Activated CD8-positive, alpha-beta T cell treated with anti-CD3 and anti-CD28 coated beads, Interleukin-2, amount 10 ng/mL, durations not matched to agents 7 days and 5 days (primary cell): ENCODE data around the gene JMJD1C. TPM values are rescaled to one million over a fixed set of nuclear protein-coding genes. Genes with fewer than 3 reads are reported as not detected.

ENCODE experiments used
- ATAC-seq: fragments of 150-1000 bp; cut with Tn5 transposase; one replicate; pipeline ENCODE4 v1.10.0; 2021; ENCODE audit warnings: moderate library complexity
- CTCF ChIA-PET: fragments of 350-600 bp; sonication (Branson Sonifier 250); formaldehyde crosslinking; loops from one replicate; lab custom pipeline; 2021; ENCODE audit warnings: antibody characterized with exemption; lab: Charles Lee
- POLR2A ChIA-PET: fragments of 350-600 bp; sonication (Branson Sonifier 250); formaldehyde crosslinking; loops from one replicate; lab custom pipeline; 2021; ENCODE audit warnings: antibody characterized with exemption; lab: Charles Lee
- DNase-seq: peaks from one replicate; pipeline ENCODE4 v3.0.0-alpha.2; 2020
- H3K27ac Mint-ChIP-seq: one replicate; pipeline ENCODE4 v1.8.0; 2021; ENCODE audit warnings: mild to moderate bottlenecking, mixed read lengths
- H3K27me3 Mint-ChIP-seq: one replicate; pipeline ENCODE4 v1.8.0; 2021; ENCODE audit warnings: low read depth, mixed read lengths
- H3K36me3 Mint-ChIP-seq: one replicate; pipeline ENCODE4 v1.8.0; 2021; ENCODE audit warnings: low read depth, mixed read lengths
- H3K4me1 Mint-ChIP-seq: one replicate; pipeline ENCODE4 v1.8.0; 2021; ENCODE audit warnings: low read depth, mixed read lengths
- H3K4me3 Mint-ChIP-seq: one replicate; pipeline ENCODE4 v1.8.0; 2021; ENCODE audit warnings: mild to moderate bottlenecking, mixed read lengths
- H3K9me3 Mint-ChIP-seq: one replicate; pipeline ENCODE4 v1.8.0; 2022; ENCODE audit warnings: mixed read lengths; ENCODE audit not compliant: insufficient read depth
- total RNA-seq, 2 experiments: library from RNA; stranded (reverse); gene quantifications; one replicate each; pipeline ENCODE4 v1.2.3, GENCODE V29; 2021

The JMJD1C gene
- total RNA-seq, 2 experiments from 2014 or later, result 63.0 to 65.1 TPM

DNA sequence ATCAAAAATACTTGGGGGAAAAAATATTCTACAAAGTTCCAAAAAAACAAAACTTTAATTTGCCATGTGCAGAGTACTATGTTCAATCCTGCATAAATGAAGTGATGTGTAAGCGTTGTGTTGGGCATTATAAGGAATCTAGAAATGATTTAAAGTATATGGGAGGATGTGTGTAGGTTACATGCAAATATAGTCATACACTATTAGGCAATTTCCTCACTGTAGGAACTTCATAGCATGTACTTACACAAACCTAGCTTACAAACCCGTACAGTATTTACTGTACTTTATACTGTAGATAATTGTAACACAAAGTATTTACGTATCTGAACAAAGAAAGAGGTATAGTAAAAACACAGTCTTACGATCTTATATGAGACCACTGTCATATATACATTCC, 260.4 kb downstream of the JMJD1C start:
- peaks cover 48% of the 10 kb centered on the region for H3K36me3 Mint-ChIP-seq
- peak overlapping the region; percentile 24 for H3K27ac Mint-ChIP-seq
- POLR2A ChIA-PET, result no interaction called here
- H3K4me3 Mint-ChIP-seq, result no peak overlapping the region
- no peaks in the 10 kb centered on the region for H3K27me3 Mint-ChIP-seq
- CTCF ChIA-PET, result interaction anchor here (1.9 to 3.7 kb wide), 4 partner anchors 12 to 515 kb away, joined by 8 to 21 read pairs (median 14); no protein-coding TSS in a partner anchor
- DNase-seq (no peak), ATAC-seq (no peak)
- no peaks in the 10 kb centered on the region for H3K9me3 Mint-ChIP-seq
- H3K4me1 Mint-ChIP-seq, result peaks cover 57% of the 10 kb centered on the region

DNA sequence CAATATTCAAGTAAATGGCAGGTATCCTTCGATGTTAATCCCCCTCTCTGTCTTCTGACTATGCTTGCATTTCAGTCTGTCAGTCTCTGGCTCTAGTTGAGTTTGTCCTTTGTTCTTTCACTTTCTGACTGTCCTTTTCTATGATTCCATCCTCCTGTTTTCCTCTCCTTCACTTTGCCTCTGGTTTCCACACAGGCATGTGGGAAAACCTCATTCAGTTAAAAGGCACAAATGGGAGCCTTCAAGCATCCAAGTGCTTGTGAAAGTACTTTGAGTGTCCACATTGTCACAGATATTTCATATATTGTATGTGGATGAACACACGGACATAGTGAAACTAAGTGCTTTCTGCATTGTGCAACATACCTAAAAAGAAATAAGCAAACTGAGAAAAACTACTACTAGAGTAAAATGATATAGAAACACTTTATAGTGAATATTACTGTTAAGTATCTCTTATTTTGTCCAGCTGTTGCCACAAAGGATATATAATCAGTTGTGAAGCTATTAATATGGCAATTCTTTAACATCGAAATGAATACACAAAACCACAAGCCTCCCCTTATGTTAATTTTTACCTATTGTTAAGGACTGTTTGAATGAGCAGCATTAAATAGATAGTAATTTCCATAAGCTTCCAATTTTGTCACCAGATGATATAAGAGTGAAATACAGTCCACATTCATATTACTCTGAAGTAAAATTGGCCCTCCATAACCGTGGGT, 260.9 kb downstream of the JMJD1C start:
- no peaks in the 10 kb centered on the region for H3K27me3 Mint-ChIP-seq
- no peak for DNase-seq
- ATAC-seq, result no peak
- peaks cover 54% of the 10 kb centered on the region for H3K4me1 Mint-ChIP-seq
- no peaks in the 10 kb centered on the region for H3K9me3 Mint-ChIP-seq
- H3K27ac Mint-ChIP-seq, result peak overlapping the region; percentile 85
- peaks cover 47% of the 10 kb centered on the region for H3K36me3 Mint-ChIP-seq
- ChIA-PET CTCF (interaction anchor here (1.9 to 3.7 kb wide), 4 partner anchors 12 to 516 kb away, joined by 8 to 21 read pairs (median 14); no protein-coding TSS in a partner anchor), POLR2A (no interaction called here)
- peak overlapping the region; percentile 68 for H3K4me3 Mint-ChIP-seq

DNA sequence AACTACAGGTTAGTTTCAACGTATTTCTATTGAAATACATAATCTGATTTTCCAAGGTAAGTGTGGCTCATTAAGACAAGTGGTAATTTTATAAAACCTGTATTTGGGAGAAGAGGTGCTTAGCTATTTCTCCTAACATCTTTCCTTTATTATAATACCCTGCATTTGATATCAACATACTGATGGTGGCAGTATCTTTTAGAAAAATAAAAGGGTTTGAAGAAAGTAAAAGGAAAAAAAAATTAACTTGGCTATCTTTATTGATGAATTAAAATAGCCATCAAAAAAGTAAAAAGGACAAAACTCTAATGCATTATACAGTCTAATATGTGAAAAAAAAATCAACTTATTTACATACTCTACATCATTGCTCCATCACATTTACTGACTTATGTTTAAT, 264.7 kb downstream of the JMJD1C start:
- Mint-ChIP-seq H3K9me3 (no peaks in the 10 kb centered on the region), H3K36me3 (peaks cover 44% of the 10 kb centered on the region), H3K4me1 (peaks cover 26% of the 10 kb centered on the region), H3K27me3 (no peaks in the 10 kb centered on the region), H3K27ac (no peak overlapping the region), H3K4me3 (no peak overlapping the region)
- ATAC-seq (no peak), DNase-seq (no peak)
- POLR2A ChIA-PET, result interaction anchor here (0.7 kb wide), 2 partner anchors 10 kb away, joined by 3 to 4 read pairs; no protein-coding TSS in a partner anchor
- CTCF ChIA-PET, result interaction anchor here (0.7 to 4.1 kb wide), 5 partner anchors 9 to 519 kb away, joined by 3 to 18 read pairs (median 3); no protein-coding TSS in a partner anchor

DNA sequence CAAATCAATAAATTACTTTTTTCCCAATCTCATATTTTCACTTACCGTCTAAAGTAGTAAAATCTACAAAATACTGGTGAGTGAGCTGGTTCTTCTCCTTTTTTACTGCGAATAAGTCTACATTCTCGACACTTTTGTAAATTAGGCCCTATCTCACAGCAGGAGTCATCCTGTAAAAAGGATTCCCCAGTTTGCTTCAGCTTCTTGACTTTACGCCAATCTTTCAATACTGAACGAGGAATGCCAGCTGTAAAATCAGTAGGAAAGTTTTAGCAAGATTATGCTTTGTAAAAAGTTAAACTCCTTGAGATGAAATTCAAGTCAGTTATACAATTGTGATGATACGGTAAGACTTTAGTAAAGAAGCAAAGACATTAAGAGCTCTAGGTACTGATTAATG, 265.3 kb downstream of the JMJD1C start:
- ATAC-seq (no peak), DNase-seq (no peak)
- CTCF ChIA-PET, result interaction anchor here (0.7 to 4.1 kb wide), 7 partner anchors 10 to 520 kb away, joined by 3 to 18 read pairs (median 3); no protein-coding TSS in a partner anchor
- H3K27ac Mint-ChIP-seq, result no peak overlapping the region
- peaks cover 43% of the 10 kb centered on the region for H3K36me3 Mint-ChIP-seq
- H3K4me1 Mint-ChIP-seq, result peaks cover 19% of the 10 kb centered on the region
- H3K27me3 Mint-ChIP-seq, result no peaks in the 10 kb centered on the region
- POLR2A ChIA-PET, result interaction anchor here (0.7 kb wide), 2 partner anchors 9 to 11 kb away, joined by 3 to 4 read pairs; no protein-coding TSS in a partner anchor
- no peak overlapping the region for H3K4me3 Mint-ChIP-seq
- H3K9me3 Mint-ChIP-seq, result no peaks in the 10 kb centered on the region

DNA sequence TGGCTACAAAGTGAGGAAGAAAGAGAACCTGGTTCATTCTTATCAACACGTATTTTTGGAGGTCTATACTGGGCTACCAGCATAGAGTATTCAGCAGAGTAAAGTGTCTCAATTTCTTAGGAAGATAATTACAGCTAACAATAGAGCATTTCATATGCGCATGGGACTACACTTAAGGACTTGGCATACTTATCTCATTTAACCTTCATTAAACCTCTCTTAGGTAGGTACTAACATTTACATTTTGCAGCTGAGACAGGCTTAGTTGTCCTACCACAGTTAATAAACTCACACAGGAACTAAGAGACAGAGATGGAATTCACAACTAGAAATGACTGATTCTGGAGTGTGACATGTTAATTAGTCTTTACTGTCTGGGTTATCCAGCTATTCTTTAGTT, 266.1 kb downstream of the JMJD1C start:
- Mint-ChIP-seq H3K36me3 (peaks cover 40% of the 10 kb centered on the region), H3K27me3 (no peaks in the 10 kb centered on the region), H3K27ac (no peak overlapping the region), H3K4me1 (peaks cover 12% of the 10 kb centered on the region), H3K4me3 (no peak overlapping the region), H3K9me3 (no peaks in the 10 kb centered on the region)
- ChIA-PET CTCF (interaction anchor here (0.6 to 4.1 kb wide), 3 partner anchors 12 to 429 kb away, joined by 3 to 18 read pairs (median 3); no protein-coding TSS in a partner anchor), POLR2A (no interaction called here)
- no peak for ATAC-seq
- DNase-seq, result no peak

DNA sequence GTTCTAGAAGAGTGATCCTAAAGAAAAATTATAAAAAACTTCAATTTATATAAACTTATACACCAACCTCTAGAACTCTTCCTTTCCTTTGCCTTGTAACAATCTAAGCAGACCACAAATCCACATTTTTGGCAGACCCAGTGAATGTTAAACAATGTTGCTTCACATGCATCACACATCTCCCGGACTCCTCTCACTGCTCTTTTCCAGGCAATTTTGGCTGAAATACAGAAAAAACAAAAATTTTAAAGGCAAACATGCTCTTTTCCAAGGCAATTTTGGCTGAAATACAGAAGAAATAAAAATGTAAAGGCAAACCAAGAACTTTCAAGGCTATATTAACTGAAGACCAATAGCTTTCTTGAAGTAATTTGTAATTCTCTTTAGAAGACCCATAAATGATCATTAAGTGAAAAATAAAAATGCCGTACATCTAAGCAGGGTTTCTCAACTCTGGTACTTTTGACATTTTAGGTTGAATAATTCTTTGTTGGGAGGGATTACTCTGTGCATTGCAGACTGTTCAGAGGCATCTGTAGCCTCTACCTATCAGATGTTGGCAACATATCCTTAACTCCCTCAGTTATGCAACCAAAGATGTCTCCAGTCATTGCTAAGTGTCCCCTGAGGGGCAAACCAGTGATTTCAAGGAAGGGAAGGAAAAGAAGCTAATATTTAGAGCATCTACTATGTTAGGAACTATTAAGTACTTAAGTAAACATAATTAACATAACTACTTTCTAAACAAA, 268.3 kb downstream of the JMJD1C start:
- Mint-ChIP-seq H3K9me3 (no peaks in the 10 kb centered on the region), H3K27me3 (no peaks in the 10 kb centered on the region), H3K4me3 (no peak overlapping the region), H3K4me1 (peaks cover 3% of the 10 kb centered on the region), H3K36me3 (peaks cover 47% of the 10 kb centered on the region), H3K27ac (no peak overlapping the region)
- ChIA-PET POLR2A (no interaction called here), CTCF (interaction anchor here (1.1 to 4.1 kb wide), 3 partner anchors 10 to 523 kb away, joined by 3 to 18 read pairs (median 3); no protein-coding TSS in a partner anchor)
- ATAC-seq, result no peak
- DNase-seq, result no peak

DNA sequence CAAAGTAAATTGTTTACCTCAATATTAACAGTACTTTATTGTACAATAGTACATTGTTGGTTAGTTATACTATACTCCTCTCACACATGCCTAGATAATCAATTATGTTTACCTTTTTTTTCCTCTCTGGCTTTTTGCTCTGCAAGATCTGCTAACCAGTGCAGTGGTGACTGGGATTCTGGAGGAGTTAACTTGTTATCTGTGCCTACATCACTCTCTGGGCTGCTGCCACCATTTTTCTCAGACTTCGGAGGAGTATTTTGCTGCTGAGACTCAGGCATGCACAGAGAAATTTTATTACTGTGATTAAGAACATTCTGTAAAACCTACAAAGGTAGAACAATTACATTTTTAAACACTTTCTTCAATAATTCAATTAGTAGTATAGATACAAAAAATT, 273.0 kb downstream of the JMJD1C start:
- Mint-ChIP-seq H3K9me3 (no peaks in the 10 kb centered on the region), H3K4me3 (no peak overlapping the region), H3K27ac (peak overlapping the region; percentile 66), H3K36me3 (peaks cover 49% of the 10 kb centered on the region), H3K4me1 (no peaks in the 10 kb centered on the region), H3K27me3 (no peaks in the 10 kb centered on the region)
- ChIA-PET CTCF (no interaction called here), POLR2A (no interaction called here)
- no peak for ATAC-seq
- DNase-seq, result no peak

DNA sequence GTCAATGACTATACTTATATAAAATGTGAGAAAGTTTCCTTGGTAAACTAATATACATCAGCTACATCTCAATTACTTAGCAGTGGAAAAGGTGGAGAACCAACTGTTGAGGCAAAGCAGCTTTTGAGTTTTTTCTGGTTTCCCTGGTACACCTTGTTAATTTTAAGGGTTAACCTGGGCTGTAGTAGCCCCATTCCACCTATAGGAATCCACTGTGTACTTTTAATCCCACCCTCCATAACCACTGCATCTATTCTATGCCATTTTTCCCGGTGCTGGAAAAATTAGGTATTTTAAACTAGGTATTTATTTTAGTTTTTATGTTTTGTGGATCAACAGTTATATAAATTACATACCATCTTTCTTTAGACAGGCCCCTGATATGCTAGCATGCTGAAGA, 290.2 kb downstream of the JMJD1C start:
- Mint-ChIP-seq H3K27me3 (no peaks in the 10 kb centered on the region), H3K9me3 (no peaks in the 10 kb centered on the region)
- CTCF ChIA-PET, result interaction anchor here (1.0 to 2.4 kb wide), 4 partner anchors 9 to 545 kb away, joined by 3 to 10 read pairs (median 6); no protein-coding TSS in a partner anchor

DNA sequence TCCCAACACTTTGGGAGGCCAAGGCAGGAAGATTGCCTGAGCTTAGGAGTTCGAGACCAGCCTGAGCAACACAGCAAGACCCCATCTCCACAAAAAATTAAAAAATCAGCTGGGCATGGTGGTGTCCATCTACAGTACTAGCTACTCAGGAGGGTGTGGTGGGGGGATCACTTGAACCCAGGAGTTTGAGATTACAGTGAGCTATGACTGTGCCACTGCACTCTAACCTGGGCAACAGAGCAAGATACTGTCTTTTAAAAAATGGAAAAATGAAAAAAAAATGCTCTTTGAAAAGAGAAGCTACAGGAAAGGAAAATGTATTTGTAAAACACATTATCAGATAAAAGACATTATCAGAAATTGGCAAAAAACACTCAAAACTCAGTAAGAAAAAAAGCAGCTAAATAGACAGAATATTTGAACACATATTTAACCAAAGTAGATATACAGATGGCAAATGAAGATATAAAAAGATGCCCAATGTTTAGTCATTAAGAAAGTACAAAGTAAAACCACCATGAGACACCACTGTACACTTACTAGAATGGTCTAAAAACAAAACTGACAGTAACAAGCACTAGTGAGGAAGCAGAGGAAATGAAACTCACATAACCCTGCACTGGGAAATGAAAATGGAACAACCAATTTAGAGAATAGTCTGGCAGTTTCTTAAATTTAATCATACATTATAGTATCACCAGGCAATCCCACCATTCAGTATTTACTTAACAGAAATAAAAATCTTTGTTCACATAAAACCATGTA, 292.1 kb downstream of the JMJD1C start:
- ChIA-PET CTCF (interaction anchor here (0.7 to 2.4 kb wide), 4 partner anchors 15 to 547 kb away, joined by 3 to 15 read pairs (median 8); partner anchors contain the start of gene NRBF2), POLR2A (interaction anchor here (1.4 to 1.9 kb wide), 4 partner anchors 41 to 457 kb away, joined by 3 to 8 read pairs (median 6); partner anchors contain the start of gene NRBF2)
- Mint-ChIP-seq H3K36me3 (peaks cover 82% of the 10 kb centered on the region), H3K27ac (peak overlapping the region; percentile 88), H3K9me3 (no peaks in the 10 kb centered on the region), H3K4me1 (peaks cover 77% of the 10 kb centered on the region), H3K27me3 (no peaks in the 10 kb centered on the region), H3K4me3 (peak overlapping the region; percentile 43)
- ATAC-seq (peak; percentile 95), DNase-seq (no peak)

More for the DNA sequence above, 290.2 kb downstream of the JMJD1C start:
- ATAC-seq (no peak), DNase-seq (no peak)
- POLR2A ChIA-PET, result no interaction called here
- no peak overlapping the region for H3K27ac Mint-ChIP-seq
- H3K4me1 Mint-ChIP-seq, result peaks cover 61% of the 10 kb centered on the region
- H3K4me3 Mint-ChIP-seq, result no peak overlapping the region
- peaks cover 77% of the 10 kb centered on the region for H3K36me3 Mint-ChIP-seq

DNA sequence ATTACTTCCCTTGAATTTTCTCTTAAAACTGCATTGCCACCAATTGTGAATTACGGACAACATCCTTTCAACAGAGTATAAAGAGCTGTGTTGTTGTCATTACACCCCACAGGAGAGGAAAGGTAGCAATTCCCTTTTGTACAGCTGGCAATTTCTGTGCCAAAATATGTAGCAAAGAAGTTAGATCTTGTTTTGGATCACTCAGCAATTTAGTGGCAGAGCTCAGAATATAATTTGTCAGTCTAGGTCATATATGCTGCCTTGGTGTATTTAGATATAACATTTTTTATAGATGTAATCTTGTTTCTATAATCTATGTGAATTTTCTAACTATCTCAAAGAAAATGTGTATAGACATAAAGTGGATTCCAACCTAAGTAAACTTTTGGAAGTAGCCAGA, 293.9 kb downstream of the JMJD1C start:
- no peak overlapping the region for H3K4me3 Mint-ChIP-seq
- ATAC-seq (no peak), DNase-seq (no peak)
- H3K36me3 Mint-ChIP-seq, result peaks cover 80% of the 10 kb centered on the region
- POLR2A ChIA-PET, result interaction anchor here (1.8 kb wide), 1 partner anchor 96 kb away, joined by 6 read pairs; no protein-coding TSS in a partner anchor
- peaks cover 79% of the 10 kb centered on the region for H3K4me1 Mint-ChIP-seq
- H3K27ac Mint-ChIP-seq, result peak overlapping the region; percentile 75
- CTCF ChIA-PET, result interaction anchor here (1.5 to 10.5 kb wide), 4 partner anchors 11 to 547 kb away, joined by 3 to 234 read pairs (median 14); no protein-coding TSS in a partner anchor
- no peaks in the 10 kb centered on the region for H3K27me3 Mint-ChIP-seq
- H3K9me3 Mint-ChIP-seq, result no peaks in the 10 kb centered on the region
